WERI-Rb-1 (cell line): ENCODE data around the gene EIF6.

Experiments used
- DNase-seq: peaks from one replicate; pipeline ENCODE4 v3.0.0-alpha.2; 2020
- H3K27ac ChIP-seq: fragments of 250-450 bp; sonication (Bioruptor Pico); 2 replicates; pipeline ENCODE4 v1.5.1; 2020; ENCODE audit warnings: mild to moderate bottlenecking, moderate library complexity
- H3K27me3 ChIP-seq: fragments of 250-450 bp; sonication (Bioruptor Pico); 2 replicates; pipeline ENCODE4 v1.5.1; 2021; ENCODE audit warnings: mild to moderate bottlenecking, low read depth, moderate library complexity; ENCODE audit not compliant: insufficient read depth, severe bottlenecking
- H3K36me3 ChIP-seq: fragments of 250-450 bp; sonication (Bioruptor Pico); 2 replicates; pipeline ENCODE4 v1.5.1; 2020; ENCODE audit warnings: mild to moderate bottlenecking, moderate library complexity
- H3K4me3 ChIP-seq: 2 replicates; pipeline ENCODE4 v1.5.1; 2011; ENCODE audit warnings: low read depth, mild to moderate bottlenecking, control low read depth, low read length
- H3K9me3 ChIP-seq: fragments of 250-450 bp; sonication (Bioruptor Pico); 2 replicates; pipeline ENCODE4 v1.5.1; 2021; ENCODE audit warnings: mild to moderate bottlenecking, moderate library complexity; ENCODE audit not compliant: severe bottlenecking
- CTCF ChIP-seq: IDR thresholded peaks from 2 replicates; pipeline ENCODE4 v1.5.1; 2011; ENCODE audit warnings: low read depth, mild to moderate bottlenecking, control low read depth, inconsistent platforms, low read length

EIF6 gene

GRCh38 chr20:35275741-35276251 is 8.8 kb downstream of the EIF6 start:
- Histone ChIP-seq H3K9me3 (no peaks in the 10 kb centered on the region), H3K4me3 (no peak overlapping the region), H3K27me3 (no peaks in the 10 kb centered on the region), H3K36me3 (peaks cover 46% of the 10 kb centered on the region), H3K27ac (no peak overlapping the region)
- no peak for DNase-seq
- TF ChIP-seq CTCF: no peak

- H3K27ac ChIP-seq: no peak overlapping the region
- peaks cover 44% of the 10 kb centered on the region for H3K36me3 ChIP-seq
- no peak for DNase-seq
- H3K27me3 ChIP-seq: no peaks in the 10 kb centered on the region
- no peaks in the 10 kb centered on the region for H3K9me3 ChIP-seq
- TF ChIP-seq CTCF: no peak
- no peak overlapping the region for H3K4me3 ChIP-seq
Observed at GRCh38 chr20:35274172-35275092, 10.1 kb downstream of the EIF6 start.

GRCh38 chr20:35273449-35274171 is 11.0 kb downstream of the EIF6 start:
- no peaks in the 10 kb centered on the region for H3K27me3 ChIP-seq
- TF ChIP-seq CTCF: no peak
- no peaks in the 10 kb centered on the region for H3K9me3 ChIP-seq
- H3K36me3 ChIP-seq: peaks cover 36% of the 10 kb centered on the region
- no peak overlapping the region for H3K4me3 ChIP-seq
- no peak overlapping the region for H3K27ac ChIP-seq
- no peak for DNase-seq

GRCh38 chr20:35271904-35272303 is 12.7 kb downstream of the EIF6 start:
- H3K9me3 ChIP-seq: no peaks in the 10 kb centered on the region
- no peak overlapping the region for H3K4me3 ChIP-seq
- H3K27me3 ChIP-seq: no peaks in the 10 kb centered on the region
- H3K36me3 ChIP-seq: peaks cover 32% of the 10 kb centered on the region
- no peak for TF ChIP-seq CTCF
- no peak for DNase-seq
- H3K27ac ChIP-seq: no peak overlapping the region

GRCh38 chr20:35271073-35271882 is 13.3 kb downstream of the EIF6 start:
- peaks cover 30% of the 10 kb centered on the region for H3K36me3 ChIP-seq
- DNase-seq: no peak
- H3K27ac ChIP-seq: no peak overlapping the region
- TF ChIP-seq CTCF: no peak
- no peak overlapping the region for H3K4me3 ChIP-seq
- H3K27me3 ChIP-seq: no peaks in the 10 kb centered on the region
- no peaks in the 10 kb centered on the region for H3K9me3 ChIP-seq
